HEK293 (cell line): ENCODE results near the gene SHISA6.
"Not testable (repeated sequence)": the region's sequence is repeated elsewhere in the genome, so short reads cannot be mapped to it uniquely, and the experiment has no call there.

Experiments used
- CTCF ChIA-PET: fragments of 350-600 bp; formaldehyde crosslinking; extraction: SDS; loops from one replicate; lab custom pipeline; 2021; ENCODE audit warnings: antibody characterized with exemption; lab: Yijun Ruan, JAX
- POLR2A ChIA-PET: fragments of 300-600 bp; formaldehyde crosslinking; extraction: SDS; loops from one replicate; lab custom pipeline; 2020; ENCODE audit warnings: antibody characterized with exemption, inconsistent platforms; lab: Yijun Ruan, JAX
- H3K27ac ChIP-seq: fragments of 200-500 bp; sonication (Bioruptor generic); 2 replicates; pipeline ENCODE4 v1.5.1; 2014; ENCODE audit warnings: low read depth, low read length, control low read depth, inconsistent platforms; ENCODE audit errors: extremely low read depth
- H3K36me3 ChIP-seq, 2 experiments: fragments of 200-500 bp in 1 of 2; sonication (Bioruptor generic) in 1 of 2; 1 replicate in 1 of 2; 2 replicates in 1 of 2; pipeline ENCODE4 v1.5.1; 2014 to 2017; ENCODE audit warnings: inconsistent platforms in 2 of 2, low read length in 2 of 2; ENCODE audit not compliant: control insufficient read depth in 2 of 2, insufficient read depth in 1 of 2
- H3K4me1 ChIP-seq: fragments of 200-500 bp; sonication (Bioruptor generic); 2 replicates; pipeline ENCODE4 v1.5.1; 2014; ENCODE audit warnings: mild to moderate bottlenecking, low read length, inconsistent platforms; ENCODE audit not compliant: control insufficient read depth, insufficient read depth
- H3K4me3 ChIP-seq: 2 replicates; pipeline ENCODE4 v1.5.1; 2011; ENCODE audit warnings: low read depth, mild to moderate bottlenecking, control low read depth, low read length, moderate library complexity
- H3K9me3 ChIP-seq: fragments of 200-500 bp; sonication (Bioruptor generic); 2 replicates; pipeline ENCODE4 v1.5.1; 2014; ENCODE audit warnings: low read depth, low read length, inconsistent platforms; ENCODE audit not compliant: control insufficient read depth, insufficient read depth
- FEZF1 ChIP-seq: fragments of 450-650 bp; formaldehyde crosslinking; IDR thresholded peaks from 2 replicates; pipeline ENCODE4 v1.5.1; 2016; ENCODE audit warnings: missing biosample characterization, missing genetic modification characterization
- GLIS1 ChIP-seq: fragments of 450-650 bp; formaldehyde crosslinking; IDR thresholded peaks from 2 replicates; pipeline ENCODE4 v1.5.1; 2016; ENCODE audit warnings: missing biosample characterization, missing genetic modification characterization
- KLF16 ChIP-seq: fragments of 450-650 bp; formaldehyde crosslinking; IDR thresholded peaks from 2 replicates; pipeline ENCODE4 v1.5.1; 2017; ENCODE audit warnings: missing biosample characterization, missing genetic modification characterization
- ZNF155 ChIP-seq: fragments of 450-650 bp; formaldehyde crosslinking; IDR thresholded peaks from 2 replicates; pipeline ENCODE4 v1.5.1; 2016; ENCODE audit warnings: missing biosample characterization, missing genetic modification characterization
- ZNF175 ChIP-seq: fragments of 450-650 bp; formaldehyde crosslinking; IDR thresholded peaks from 2 replicates; pipeline ENCODE4 v1.5.1; 2016; ENCODE audit warnings: missing biosample characterization, missing genetic modification characterization
- ZNF239 ChIP-seq: fragments of 450-650 bp; formaldehyde crosslinking; IDR thresholded peaks from 2 replicates; pipeline ENCODE4 v1.5.1; 2016; ENCODE audit warnings: missing biosample characterization, missing genetic modification characterization
- ZNF292 ChIP-seq: fragments of 450-650 bp; formaldehyde crosslinking; IDR thresholded peaks from 2 replicates; pipeline ENCODE4 v1.5.1; 2016; ENCODE audit warnings: low read depth, missing biosample characterization, missing genetic modification characterization, borderline replicate concordance
- ZNF341 ChIP-seq: fragments of 450-650 bp; formaldehyde crosslinking; IDR thresholded peaks from 2 replicates; pipeline ENCODE4; 2016; ENCODE audit warnings: low read depth, missing biosample characterization, missing genetic modification characterization
- ZNF354C ChIP-seq: fragments of 450-650 bp; formaldehyde crosslinking; IDR thresholded peaks from 2 replicates; pipeline ENCODE4 v1.5.1; 2016; ENCODE audit warnings: missing biosample characterization, missing genetic modification characterization, low read depth, borderline replicate concordance
- ZNF514 ChIP-seq: fragments of 450-650 bp; formaldehyde crosslinking; IDR thresholded peaks from 2 replicates; pipeline ENCODE4 v1.5.1; 2016; ENCODE audit warnings: missing biosample characterization, missing genetic modification characterization
- ZNF530 ChIP-seq: fragments of 450-650 bp; formaldehyde crosslinking; IDR thresholded peaks from 2 replicates; pipeline ENCODE4 v1.5.1; 2016; ENCODE audit warnings: low read depth, missing biosample characterization, missing genetic modification characterization
- ZNF558 ChIP-seq: fragments of 450-650 bp; formaldehyde crosslinking; IDR thresholded peaks from 2 replicates; pipeline ENCODE4 v1.5.1; 2016; ENCODE audit warnings: missing biosample characterization, missing genetic modification characterization
- TF ChIP-seq, protein P1 (sequence below): fragments of 450-650 bp; formaldehyde crosslinking; conservative IDR thresholded peaks from 2 replicates; pipeline ENCODE4 v1.5.1; 2016; ENCODE audit warnings: low read depth, missing biosample characterization, missing genetic modification characterization
- TF ChIP-seq, protein P2 (sequence below): fragments of 450-650 bp; formaldehyde crosslinking; IDR thresholded peaks from 2 replicates; pipeline ENCODE4 v1.5.1; 2016; ENCODE audit warnings: missing biosample characterization, missing genetic modification characterization
- TF ChIP-seq, protein P3 (sequence below): fragments of 450-650 bp; IDR thresholded peaks from 2 replicates; pipeline ENCODE4 v1.5.1; 2018; ENCODE audit warnings: missing biosample characterization, mild to moderate bottlenecking, missing genetic modification characterization

The SHISA6 gene

DNA sequence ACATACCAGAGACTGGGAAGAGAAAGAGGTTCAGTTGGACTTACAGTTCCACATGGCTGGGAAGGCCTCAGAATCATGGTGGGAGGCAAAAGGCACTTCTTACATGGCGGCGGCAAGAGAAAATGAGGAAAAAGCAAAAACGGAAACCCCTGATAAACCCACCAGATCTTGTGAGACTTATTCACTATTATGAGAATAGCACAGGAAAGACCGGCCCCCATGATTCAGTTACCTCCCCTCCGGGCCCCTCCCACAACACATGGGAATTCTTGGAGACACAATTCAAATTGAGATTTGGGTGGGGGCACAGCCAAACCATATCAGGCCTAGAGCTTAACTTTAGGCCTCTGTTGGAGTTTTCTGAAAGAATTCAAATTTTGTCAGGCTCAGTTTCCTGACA is 60.9 kb downstream of the SHISA6 start:
- POLR2A ChIA-PET, H3K4me1 ChIP-seq, H3K9me3 ChIP-seq, H3K27ac ChIP-seq, H3K36me3 ChIP-seq, H3K4me3 ChIP-seq: not testable (repeated sequence)
- CTCF ChIA-PET: interaction anchor here (0.6 kb wide), 1 partner anchor 27 kb away, joined by 3 read pairs; no protein-coding TSS in a partner anchor

DNA sequence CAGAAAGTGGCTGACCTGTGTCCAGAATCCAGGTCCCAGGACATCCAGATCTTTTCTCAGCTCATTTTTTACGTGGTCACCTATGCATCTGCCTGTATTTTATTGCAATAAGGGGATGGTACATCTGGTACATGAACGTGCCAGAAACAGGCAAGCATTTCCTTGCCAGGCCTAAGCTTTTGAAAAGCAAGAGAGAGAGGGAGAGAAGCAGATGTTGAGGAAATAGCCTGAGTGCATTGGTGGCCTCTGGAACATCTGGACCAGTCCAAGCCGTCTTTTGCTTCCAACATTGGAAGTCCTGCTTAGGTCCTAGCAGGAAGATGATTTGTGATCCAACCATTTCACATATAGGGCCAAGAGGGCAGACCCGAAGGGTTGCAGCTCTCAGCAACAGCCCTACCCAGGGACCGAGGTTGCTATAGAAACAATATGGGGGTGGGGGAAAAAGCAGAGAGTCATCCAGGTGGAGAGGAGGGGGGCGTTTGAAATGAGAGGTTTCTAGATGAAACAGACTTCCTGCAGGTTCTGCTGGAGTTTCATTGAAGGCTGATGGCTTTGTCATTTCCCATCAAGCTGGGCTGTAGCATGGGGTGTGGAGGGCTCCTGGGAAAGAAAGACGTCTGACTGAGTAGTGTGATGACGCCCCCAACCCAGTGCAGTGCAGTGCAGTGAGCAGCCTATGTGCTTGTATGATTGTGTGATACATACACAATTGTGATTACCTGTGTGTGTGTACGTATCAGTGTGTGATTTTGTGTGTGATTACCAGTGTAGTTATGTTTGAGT is 61.6 kb downstream of the SHISA6 start:
- Histone ChIP-seq H3K36me3 (no peaks in the 10 kb centered on the region), H3K9me3 (no peaks in the 10 kb centered on the region), H3K4me1 (no peaks in the 10 kb centered on the region), H3K27ac (no peak overlapping the region), H3K4me3 (no peak overlapping the region)
- TF ChIP-seq ZNF558 (tag by site-specific recombination): no peak
- TF ChIP-seq ZNF292 (tag by site-specific recombination): no peak
- TF ChIP-seq, protein P1, sequence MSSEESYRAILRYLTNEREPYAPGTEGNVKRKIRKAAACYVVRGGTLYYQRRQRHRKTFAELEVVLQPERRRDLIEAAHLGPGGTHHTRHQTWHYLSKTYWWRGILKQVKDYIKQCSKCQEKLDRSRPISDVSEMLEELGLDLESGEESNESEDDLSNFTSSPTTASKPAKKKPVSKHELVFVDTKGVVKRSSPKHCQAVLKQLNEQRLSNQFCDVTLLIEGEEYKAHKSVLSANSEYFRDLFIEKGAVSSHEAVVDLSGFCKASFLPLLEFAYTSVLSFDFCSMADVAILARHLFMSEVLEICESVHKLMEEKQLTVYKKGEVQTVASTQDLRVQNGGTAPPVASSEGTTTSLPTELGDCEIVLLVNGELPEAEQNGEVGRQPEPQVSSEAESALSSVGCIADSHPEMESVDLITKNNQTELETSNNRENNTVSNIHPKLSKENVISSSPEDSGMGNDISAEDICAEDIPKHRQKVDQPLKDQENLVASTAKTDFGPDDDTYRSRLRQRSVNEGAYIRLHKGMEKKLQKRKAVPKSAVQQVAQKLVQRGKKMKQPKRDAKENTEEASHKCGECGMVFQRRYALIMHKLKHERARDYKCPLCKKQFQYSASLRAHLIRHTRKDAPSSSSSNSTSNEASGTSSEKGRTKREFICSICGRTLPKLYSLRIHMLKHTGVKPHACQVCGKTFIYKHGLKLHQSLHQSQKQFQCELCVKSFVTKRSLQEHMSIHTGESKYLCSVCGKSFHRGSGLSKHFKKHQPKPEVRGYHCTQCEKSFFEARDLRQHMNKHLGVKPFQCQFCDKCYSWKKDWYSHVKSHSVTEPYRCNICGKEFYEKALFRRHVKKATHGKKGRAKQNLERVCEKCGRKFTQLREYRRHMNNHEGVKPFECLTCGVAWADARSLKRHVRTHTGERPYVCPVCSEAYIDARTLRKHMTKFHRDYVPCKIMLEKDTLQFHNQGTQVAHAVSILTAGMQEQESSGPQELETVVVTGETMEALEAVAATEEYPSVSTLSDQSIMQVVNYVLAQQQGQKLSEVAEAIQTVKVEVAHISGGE (tag by site-specific recombination): no peak
- no peak for TF ChIP-seq FEZF1 (tag by site-specific recombination)
- no peak for TF ChIP-seq ZNF175 (tag by site-specific recombination)
- TF ChIP-seq, protein P2, sequence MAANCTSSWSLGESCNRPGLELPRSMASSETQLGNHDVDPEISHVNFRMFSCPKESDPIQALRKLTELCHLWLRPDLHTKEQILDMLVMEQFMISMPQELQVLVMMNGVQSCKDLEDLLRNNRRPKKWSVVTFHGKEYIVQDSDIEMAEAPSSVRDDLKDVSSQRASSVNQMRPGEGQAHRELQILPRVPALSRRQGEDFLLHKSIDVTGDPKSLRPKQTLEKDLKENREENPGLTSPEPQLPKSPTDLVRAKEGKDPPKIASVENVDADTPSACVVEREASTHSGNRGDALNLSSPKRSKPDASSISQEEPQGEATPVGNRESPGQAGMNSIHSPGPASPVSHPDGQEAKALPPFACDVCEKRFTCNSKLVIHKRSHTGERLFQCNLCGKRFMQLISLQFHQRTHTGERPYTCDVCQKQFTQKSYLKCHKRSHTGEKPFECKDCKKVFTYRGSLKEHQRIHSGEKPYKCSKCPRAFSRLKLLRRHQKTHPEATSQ (tag by site-specific recombination): no peak
- TF ChIP-seq ZNF341 (tag by site-specific recombination): no peak
- TF ChIP-seq ZNF155 (tag by site-specific recombination): no peak
- TF ChIP-seq ZNF354C (tag by site-specific recombination): no peak
- TF ChIP-seq ZNF530 (tag by site-specific recombination): no peak
- TF ChIP-seq, protein P3, sequence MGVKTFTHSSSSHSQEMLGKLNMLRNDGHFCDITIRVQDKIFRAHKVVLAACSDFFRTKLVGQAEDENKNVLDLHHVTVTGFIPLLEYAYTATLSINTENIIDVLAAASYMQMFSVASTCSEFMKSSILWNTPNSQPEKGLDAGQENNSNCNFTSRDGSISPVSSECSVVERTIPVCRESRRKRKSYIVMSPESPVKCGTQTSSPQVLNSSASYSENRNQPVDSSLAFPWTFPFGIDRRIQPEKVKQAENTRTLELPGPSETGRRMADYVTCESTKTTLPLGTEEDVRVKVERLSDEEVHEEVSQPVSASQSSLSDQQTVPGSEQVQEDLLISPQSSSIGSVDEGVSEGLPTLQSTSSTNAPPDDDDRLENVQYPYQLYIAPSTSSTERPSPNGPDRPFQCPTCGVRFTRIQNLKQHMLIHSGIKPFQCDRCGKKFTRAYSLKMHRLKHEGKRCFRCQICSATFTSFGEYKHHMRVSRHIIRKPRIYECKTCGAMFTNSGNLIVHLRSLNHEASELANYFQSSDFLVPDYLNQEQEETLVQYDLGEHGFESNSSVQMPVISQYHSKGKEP (tag by site-specific recombination): no peak
- TF ChIP-seq ZNF514: no peak
- no peak for TF ChIP-seq GLIS1
- no peak for TF ChIP-seq KLF16 (tag by site-specific recombination)
- no peak for TF ChIP-seq ZNF239
- ChIA-PET POLR2A (no interaction called here), CTCF (interaction anchor here (0.6 kb wide), 3 partner anchors 9 to 424 kb away, joined by 3 read pairs; no protein-coding TSS in a partner anchor)
